Measurements from ENCODE around the gene PPP3CA.

- TF ChIP-seq CTCF (IDR thresholded peaks at IDR 0.05) = no peak
- TF ChIP-seq POLR2A (IDR thresholded peaks at IDR 0.05) = no peak
Measured at GRCh38 chr4:101200561-101200960, 146.8 kb downstream of the PPP3CA start.

Data from lower leg skin (tissue), 3 donors.